ENCODE measurements around the gene TPST1.
"Not testable (repeated sequence)": the region's sequence is repeated elsewhere in the genome, so short reads cannot be mapped to it uniquely, and the experiment has no call there.

Gene TPST1

DNA sequence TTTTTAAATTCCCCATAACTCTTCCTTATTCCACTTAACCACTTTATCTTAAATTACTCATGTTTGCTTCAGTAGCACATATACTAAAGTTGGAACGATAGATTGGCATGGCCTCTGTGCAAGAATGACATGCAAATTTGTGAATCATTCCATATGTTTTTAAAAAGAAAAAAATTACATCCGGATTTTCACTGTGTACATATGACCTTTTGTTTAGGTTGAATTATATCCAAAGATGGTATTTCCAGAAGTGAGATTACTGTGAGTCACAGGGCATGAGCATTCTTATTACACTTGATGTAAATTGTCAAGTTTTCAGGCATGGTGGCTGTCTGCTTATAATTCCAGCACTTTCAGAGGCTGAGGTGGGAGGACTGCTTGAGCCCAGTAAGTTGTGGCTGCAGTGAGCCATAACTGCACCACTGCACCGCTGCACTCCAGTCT lies 190.0 kb downstream of the TPST1 start:
- DNase-seq: not testable (repeated sequence)

- DNase-seq: not testable (repeated sequence)
Observed at GRCh38 chr7:66396052-66396451, 190.9 kb downstream of the TPST1 start.

DNA sequence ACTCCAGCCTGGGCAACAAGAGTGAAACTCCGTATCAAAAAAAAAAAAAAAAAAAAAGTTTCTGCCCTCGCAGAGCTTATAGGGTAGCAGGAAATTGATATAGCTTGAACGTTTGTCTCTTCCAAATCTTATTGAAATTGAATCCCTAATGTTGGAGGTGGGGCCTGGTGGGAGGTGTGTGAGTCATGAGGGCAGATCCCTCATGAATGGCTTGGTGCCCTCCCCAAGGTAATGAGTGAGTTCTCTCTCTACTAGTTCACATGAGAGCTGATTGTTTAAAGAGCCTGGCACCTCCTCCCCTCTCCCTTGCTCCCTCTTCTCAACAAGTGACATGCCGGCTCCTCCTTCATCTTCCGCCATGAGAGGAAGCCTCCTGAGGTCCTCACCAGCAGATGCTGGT lies 193.7 kb downstream of the TPST1 start:
- DNase-seq: not testable (repeated sequence)

DNA sequence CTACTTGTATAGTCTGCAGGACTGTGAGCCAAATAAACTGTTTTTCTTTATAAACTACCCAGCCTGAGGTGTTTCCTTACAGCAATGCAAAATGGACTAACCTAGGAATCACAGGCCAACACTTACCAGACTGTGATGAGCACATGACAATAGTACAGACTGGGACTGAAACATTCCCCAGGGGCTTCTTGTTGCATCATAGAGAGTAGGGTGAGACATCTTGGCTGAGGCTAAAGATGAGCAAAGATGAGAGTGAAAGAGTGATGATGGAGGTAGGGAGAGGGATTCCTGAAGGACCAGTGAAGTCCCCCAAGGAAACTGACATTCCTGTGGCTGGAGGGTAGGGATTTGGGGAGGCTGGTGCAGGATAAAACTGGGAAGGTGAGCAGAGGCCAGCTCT lies 194.4 kb downstream of the TPST1 start:
- no peak for DNase-seq

GRCh38 chr7:66400400-66400799 lies 195.3 kb downstream of the TPST1 start:
- no peak for DNase-seq

DNA sequence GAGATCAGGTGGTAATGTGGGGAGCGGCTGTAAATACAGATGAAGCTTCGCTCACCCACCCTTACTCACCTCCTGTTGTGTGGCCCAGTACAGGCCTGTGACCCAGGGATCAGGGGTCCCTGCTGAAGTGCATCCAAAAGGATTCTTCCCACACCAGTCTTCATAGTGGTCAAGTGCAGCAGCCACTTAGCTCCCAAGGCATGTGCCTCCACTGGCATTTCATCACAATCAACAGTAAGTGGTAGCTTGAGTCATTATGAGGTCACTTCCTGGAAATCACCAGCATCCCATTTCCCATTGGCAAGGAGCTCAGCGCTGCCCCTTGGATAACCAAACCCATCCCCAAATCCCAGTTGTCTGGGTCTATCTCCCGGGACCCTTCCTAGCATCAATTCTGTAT lies 196.0 kb downstream of the TPST1 start:
- DNase-seq: not testable (repeated sequence)

GRCh38 chr7:66401932-66402331 lies 196.8 kb downstream of the TPST1 start:
- DNase-seq: not testable (repeated sequence)

DNA sequence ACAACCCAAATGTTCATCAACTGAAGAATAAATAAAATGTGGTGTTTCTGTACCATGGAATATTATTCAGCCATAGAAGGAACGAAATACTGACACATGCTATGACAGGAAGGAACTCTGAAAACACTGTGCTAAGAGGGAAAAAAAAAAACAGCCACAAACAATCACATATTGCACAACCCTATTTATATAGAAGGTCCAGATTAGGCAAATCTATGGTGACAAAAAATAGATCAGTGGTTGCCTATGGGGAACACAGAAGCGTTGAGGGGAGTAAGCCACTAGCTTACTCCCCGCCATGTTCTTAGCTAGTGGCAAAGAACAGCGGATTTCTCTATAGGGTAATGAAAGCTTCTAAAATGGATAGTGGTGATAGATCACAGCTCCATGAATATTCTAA lies 198.4 kb downstream of the TPST1 start:
- no peak for DNase-seq

DNA sequence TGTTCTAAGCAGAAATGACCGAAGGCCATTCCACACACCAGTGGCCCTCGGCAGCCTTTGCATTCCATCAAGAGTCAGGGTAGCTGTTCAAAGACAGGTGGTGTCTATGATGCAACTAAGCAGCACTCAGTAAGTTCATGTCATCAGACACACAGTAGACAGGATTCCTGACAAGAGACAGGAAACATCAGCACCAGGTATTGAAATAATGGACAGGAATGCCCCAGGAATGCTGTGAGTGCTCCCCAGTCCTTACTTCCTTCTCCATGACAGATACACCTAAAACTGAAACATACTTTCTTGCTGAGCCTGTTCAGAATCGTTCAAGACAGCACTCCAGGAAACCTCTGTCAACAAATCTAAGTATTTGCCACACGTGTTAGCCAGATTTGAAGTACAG lies 204.4 kb downstream of the TPST1 start:
- no peak for DNase-seq
